COLO668 (cell line): ENCODE data around the gene GSX2.
"Not testable (repeated sequence)": the region's sequence is repeated elsewhere in the genome, so short reads cannot be mapped to it uniquely, and the experiment has no call there.

Experiments used
- DNase-seq: peaks from one replicate; lab custom pipeline; 2025; ENCODE audit not compliant: unreplicated experiment; lab: John Stamatoyannopoulos, UW

The GSX2 gene

DNA sequence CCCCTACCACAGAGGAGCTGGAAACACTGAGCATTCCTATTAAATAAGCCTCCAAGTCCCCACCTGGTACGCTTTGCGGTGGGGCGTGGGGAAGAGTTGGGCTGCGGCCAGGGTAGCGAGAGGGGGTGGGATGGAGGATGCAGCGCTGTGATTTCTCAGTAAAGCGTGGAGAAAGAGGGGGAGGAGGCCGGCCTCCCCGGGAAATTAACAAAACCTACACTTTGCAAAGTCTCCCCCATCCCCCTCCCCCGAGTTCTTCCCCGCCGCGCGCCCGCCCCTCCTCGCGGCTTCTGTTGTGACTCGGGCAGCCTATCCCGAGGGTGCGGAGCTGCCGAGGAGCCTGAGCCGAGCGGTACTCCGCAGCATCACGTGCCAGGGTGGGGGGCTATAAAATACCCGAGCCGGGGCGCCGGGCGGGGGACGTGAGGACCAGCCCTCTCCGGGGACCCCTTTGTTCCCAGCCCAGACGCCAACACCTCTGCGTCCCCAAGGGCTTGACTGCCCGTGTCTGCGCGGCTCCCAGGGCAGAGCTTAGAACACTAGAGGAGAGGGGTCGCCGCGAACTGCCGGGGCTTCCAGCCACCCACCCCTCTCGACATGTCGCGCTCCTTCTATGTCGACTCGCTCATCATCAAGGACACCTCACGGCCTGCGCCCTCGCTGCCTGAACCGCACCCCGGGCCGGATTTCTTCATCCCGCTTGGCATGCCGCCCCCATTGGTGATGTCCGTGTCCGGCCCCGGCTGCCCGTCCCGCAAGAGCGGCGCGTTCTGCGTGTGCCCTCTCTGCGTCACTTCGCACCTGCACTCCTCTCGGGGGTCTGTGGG lies at the start of gene GSX2:
GSX2 (plus strand) TSS at position 416 of the 827 bp plus-strand sequence; CDS start at position 598, 182 bp downstream.
- peak; percentile 29 for DNase-seq

GRCh38 chr4:54050214-54050904 lies 49.6 kb upstream of the GSX2 start:
- no peak for DNase-seq

- not testable (repeated sequence) for DNase-seq
Measured at GRCh38 chr4:54053322-54053721, 46.6 kb upstream of the GSX2 start.

DNA sequence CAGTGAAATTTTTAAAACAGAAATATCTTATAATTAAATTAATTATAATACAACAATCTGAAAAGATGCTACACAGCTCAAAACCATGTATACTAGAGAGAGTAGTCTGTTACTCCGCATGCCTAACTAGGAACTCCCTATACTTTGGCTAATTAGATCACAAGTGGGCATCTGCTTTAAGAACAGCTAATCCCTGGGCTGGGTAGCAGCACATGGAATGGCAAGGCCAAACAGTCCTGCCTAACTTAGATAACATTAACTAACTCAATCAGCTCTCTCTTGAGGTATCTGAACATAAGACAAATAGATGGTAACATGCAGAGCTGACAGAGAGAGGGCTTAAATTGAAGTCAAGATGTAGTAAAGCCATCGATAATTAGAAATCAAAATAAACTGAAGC lies 45.5 kb upstream of the GSX2 start:
- DNase-seq = no peak

- no peak for DNase-seq
Measured at GRCh38 chr4:54055494-54055893, 44.5 kb upstream of the GSX2 start.

DNA sequence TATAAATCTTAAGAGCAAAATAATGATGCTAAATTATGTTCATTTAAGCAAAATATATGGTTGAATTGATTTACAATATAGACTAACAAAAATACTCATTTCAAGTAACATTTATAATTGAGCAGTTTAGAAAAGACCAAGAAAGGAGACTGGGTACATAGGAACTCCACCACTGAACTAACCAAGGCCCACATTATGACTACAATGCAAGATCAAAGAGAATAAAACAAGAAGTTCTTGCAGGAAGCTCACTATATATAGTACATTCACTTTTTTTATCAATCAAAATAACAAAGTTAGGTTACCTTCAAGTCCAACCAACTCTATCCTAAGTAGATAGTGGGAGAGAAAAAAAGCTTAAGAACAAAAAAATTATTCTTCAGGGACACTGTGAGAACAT lies 43.6 kb upstream of the GSX2 start:
- DNase-seq = no peak

DNA sequence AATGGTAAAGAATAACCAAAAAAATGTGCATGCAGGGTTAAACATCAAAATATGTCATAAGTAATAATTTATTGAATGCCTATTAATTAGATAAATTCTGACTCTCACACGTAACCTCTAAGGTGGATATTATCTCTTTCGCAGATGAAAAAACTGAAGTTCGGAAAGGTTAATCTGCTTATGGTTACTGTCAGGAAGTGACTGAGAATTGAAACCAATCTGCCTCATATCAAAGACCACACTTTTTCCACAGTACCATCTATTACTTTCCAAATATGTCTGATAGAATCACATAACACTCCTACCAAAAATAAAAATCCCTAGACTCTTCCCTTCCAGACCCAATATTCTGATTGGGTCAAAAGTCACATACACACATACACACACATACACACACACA lies 41.8 kb upstream of the GSX2 start:
- DNase-seq = no peak

- no peak for DNase-seq
Measured at GRCh38 chr4:54060116-54060515, 39.8 kb upstream of the GSX2 start.

GRCh38 chr4:54061067-54061466 lies 38.9 kb upstream of the GSX2 start:
- DNase-seq = no peak

DNA sequence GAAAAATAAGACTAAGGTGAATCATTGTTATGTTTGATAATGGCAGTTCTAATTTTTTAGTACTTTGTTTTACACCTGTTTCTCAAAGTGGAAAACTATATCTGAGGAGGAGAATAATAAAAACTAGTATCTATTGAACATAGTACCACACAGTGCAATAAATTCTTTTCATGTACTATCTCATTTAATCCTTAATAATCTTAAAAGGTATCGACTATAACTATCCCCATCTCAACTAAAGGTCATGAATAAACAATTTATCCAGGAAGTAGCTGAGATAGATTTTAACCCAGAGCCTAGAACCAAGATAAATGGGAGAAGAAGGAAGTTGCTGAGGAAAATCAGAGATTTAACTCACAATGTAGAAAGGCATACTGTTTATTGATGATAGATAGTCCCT lies 38.1 kb upstream of the GSX2 start:
- no peak for DNase-seq

GRCh38 chr4:54062392-54062791 lies 37.6 kb upstream of the GSX2 start:
- no peak for DNase-seq

- DNase-seq = no peak
Measured at GRCh38 chr4:54063229-54063628, 36.7 kb upstream of the GSX2 start.

- peak; percentile 46 for DNase-seq
Measured at GRCh38 chr4:54063737-54064316, 36.1 kb upstream of the GSX2 start.

DNA sequence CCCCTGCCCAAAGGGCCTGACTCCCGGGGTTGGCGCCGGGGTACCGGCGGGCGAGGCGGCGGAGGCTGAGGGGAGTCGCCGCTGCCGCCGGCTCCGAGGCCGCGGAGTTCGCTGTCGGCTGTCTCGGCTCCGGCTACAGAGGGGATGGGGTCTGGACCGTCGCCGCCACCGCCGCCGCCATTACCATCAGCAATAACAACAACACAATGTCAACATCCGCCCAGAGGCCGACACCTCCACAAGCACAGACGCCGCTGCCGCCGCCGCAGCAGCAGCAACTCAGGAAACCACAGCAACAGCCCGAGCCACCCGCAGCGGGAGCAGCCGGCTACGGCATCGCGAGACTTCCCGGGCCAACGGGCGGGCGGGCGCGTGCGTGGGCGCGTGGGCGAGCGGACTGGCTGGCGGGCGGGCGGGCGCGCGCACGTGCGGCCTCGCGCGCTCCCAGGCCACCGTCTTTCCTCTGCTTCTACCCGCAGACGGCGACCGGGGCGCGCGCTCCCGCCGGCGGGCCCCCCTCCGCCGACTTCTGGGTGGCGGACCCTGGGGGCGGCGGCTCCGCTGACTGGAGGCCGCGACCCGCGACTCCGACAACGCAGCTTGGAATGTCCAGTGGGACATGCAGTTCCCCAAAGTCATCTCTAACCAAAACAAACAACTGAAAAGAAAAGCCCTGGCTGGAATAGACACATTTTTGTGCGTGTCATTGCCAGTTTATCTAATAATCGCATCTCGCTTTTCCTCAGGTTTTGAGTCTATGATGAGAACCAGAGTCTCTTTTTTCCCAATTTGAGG lies 35.4 kb upstream of the GSX2 start, which contains the start of gene CHIC2:
CHIC2 (minus strand) TSS at position 289 of the 795 bp plus-strand sequence. CDS start 305 bp downstream, outside the sequence.
- peak; percentile 97 for DNase-seq

- no peak for DNase-seq
Measured at GRCh38 chr4:54065282-54066087, 34.5 kb upstream of the GSX2 start.

- DNase-seq = no peak
Measured at GRCh38 chr4:54066088-54066415, 33.9 kb upstream of the GSX2 start.

GRCh38 chr4:54066718-54067129 lies 33.2 kb upstream of the GSX2 start:
- no peak for DNase-seq

GRCh38 chr4:54067166-54067565 lies 32.8 kb upstream of the GSX2 start:
- DNase-seq = no peak

DNA sequence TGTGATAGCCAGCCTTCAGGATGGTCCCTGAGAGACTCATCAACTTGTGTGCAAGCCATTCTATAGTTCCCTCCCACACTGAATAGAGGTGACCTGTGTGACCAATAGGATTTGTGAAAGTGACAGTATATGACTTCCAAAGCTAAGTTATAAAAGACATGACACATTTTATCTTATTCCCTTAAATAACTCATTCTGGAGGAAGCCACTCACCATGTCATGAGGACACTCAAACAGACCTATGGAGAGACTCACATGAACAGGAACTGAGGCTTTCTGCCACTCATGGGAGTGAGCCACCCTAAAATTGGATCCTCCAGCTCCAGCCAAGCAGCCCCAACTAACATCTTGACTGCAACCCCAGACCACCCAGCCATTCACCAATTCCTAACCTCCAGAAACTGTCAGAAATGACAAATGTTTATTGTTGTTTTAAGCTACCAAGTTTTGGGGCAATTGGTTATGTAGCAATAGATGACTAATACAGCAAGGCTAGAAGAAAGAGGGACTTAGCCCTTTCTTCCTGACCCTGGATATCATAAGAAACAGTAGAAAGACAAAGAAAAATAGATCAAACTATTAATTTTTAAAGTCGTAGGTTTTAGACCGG lies 26.6 kb upstream of the GSX2 start:
- DNase-seq = no peak

DNA sequence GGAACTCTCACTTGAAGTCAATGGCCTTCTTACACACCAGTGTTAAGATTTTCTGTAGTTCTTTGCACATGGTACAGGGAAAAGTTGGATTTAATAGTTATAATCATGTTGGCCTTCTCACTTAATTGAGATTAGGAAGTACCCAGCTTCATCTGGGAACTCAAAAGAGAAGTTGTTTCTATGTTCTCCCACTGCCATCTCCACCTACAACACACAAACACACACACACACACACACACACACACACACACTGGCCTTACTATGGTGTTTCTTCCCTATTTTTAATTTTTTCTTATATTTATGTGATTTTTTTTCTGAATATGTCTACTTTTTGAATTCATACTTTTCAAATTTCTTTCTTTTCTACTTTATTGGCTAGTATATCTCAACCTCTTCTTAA lies 25.6 kb upstream of the GSX2 start:
- no peak for DNase-seq
